Measurements from ENCODE around the gene SYTL3.

Gene SYTL3

GRCh38 chr6:158649289-158650143, at the start of gene SYTL3:
Gene SYTL3, plus strand, starts transcription at chr6:158650054. Its CDS starts 13,215 bp downstream, at chr6:158663269.
- H3F3A ChIP-seq (ENCODE audit: low read depth), result no peaks in the 10 kb centered on the region
- peaks cover 24% of the 10 kb centered on the region for H3K4me1 ChIP-seq (ENCODE audit: insufficient read depth, low read length, poor library complexity, severe bottlenecking)
- TF ChIP-seq EZH2phosphoT487 (IDR thresholded peaks at IDR 0.05; ENCODE audit: borderline replicate concordance), result no peak
- no peak for TF ChIP-seq CTCF (conservative IDR thresholded peaks at IDR 0.05; ENCODE audit: low read length)
- no peaks in the 10 kb centered on the region for H3K36me3 ChIP-seq (ENCODE audit: insufficient read depth, low read length)
- H3K79me2 ChIP-seq (ENCODE audit: insufficient read depth, low read length), result no peaks in the 10 kb centered on the region
- H3K9me2 ChIP-seq (replicated peaks; ENCODE audit: low read depth, low read length), result no peaks in the 10 kb centered on the region
- H3K4me3 ChIP-seq (ENCODE audit: low read length, poor library complexity, severe bottlenecking), result peak within 1 kb of the TSS; percentile 27
- H4K20me1 ChIP-seq (ENCODE audit: insufficient read depth, low read length, poor library complexity, severe bottlenecking), result no peaks in the 10 kb centered on the region
- no peaks in the 10 kb centered on the region for H3K9me3 ChIP-seq (ENCODE audit: insufficient read depth, low read depth, low read length)
- H3K9ac ChIP-seq (ENCODE audit: low read depth, low read length, poor library complexity, severe bottlenecking), result no peak within 1 kb of the TSS
- peak within 1 kb of the TSS; percentile 54 for H3K4me2 ChIP-seq (ENCODE audit: low read depth, low read length, poor library complexity, severe bottlenecking)
- H2AFZ ChIP-seq (ENCODE audit: low read length), result peak within 1 kb of the TSS; percentile 59
- peaks cover 77% of the 10 kb centered on the region for H3K27me3 ChIP-seq (ENCODE audit: insufficient read depth, low read length, poor library complexity, severe bottlenecking)

- no peaks in the 10 kb centered on the region for H3K4me1 ChIP-seq (ENCODE audit: insufficient read depth, low read length, poor library complexity, severe bottlenecking)
- H3K9me3 ChIP-seq (ENCODE audit: insufficient read depth, low read depth, low read length), result no peaks in the 10 kb centered on the region
- H3K4me3 ChIP-seq (ENCODE audit: low read length, poor library complexity, severe bottlenecking), result no peak overlapping the region
- no peaks in the 10 kb centered on the region for H3F3A ChIP-seq (ENCODE audit: low read depth)
- H3K9me2 ChIP-seq (replicated peaks; ENCODE audit: low read depth, low read length), result no peaks in the 10 kb centered on the region
- H3K36me3 ChIP-seq (ENCODE audit: insufficient read depth, low read length), result peaks cover 51% of the 10 kb centered on the region; the same call in 1 of the 2 replicates
- H3K4me2 ChIP-seq (ENCODE audit: low read depth, low read length, poor library complexity, severe bottlenecking), result no peak overlapping the region
- no peaks in the 10 kb centered on the region for H4K20me1 ChIP-seq (ENCODE audit: insufficient read depth, low read length, poor library complexity, severe bottlenecking)
- H3K9ac ChIP-seq (ENCODE audit: low read depth, low read length, poor library complexity, severe bottlenecking), result no peak overlapping the region
- H3K79me2 ChIP-seq (ENCODE audit: insufficient read depth, low read length), result no peaks in the 10 kb centered on the region
- H2AFZ ChIP-seq (ENCODE audit: low read length), result no peak overlapping the region
- no peaks in the 10 kb centered on the region for H3K27me3 ChIP-seq (ENCODE audit: insufficient read depth, low read length, poor library complexity, severe bottlenecking)
- TF ChIP-seq EZH2phosphoT487 (IDR thresholded peaks at IDR 0.05; ENCODE audit: borderline replicate concordance) (no peak), CTCF (conservative IDR thresholded peaks at IDR 0.05; ENCODE audit: low read length) (no peak)
These were observed 46.4 kb upstream of the SYTL3 start for GRCh38 chr6:158603261-158604047.

GRCh38 chr6:158604048-158604406, 45.8 kb upstream of the SYTL3 start:
- H3K4me2 ChIP-seq (ENCODE audit: low read depth, low read length, poor library complexity, severe bottlenecking), result no peak overlapping the region
- H3K9me2 ChIP-seq (replicated peaks; ENCODE audit: low read depth, low read length), result no peaks in the 10 kb centered on the region
- H2AFZ ChIP-seq (ENCODE audit: low read length), result no peak overlapping the region
- H3K79me2 ChIP-seq (ENCODE audit: insufficient read depth, low read length), result no peaks in the 10 kb centered on the region
- peaks cover 54% of the 10 kb centered on the region; the same call in 1 of the 2 replicates for H3K36me3 ChIP-seq (ENCODE audit: insufficient read depth, low read length)
- H3K27me3 ChIP-seq (ENCODE audit: insufficient read depth, low read length, poor library complexity, severe bottlenecking), result no peaks in the 10 kb centered on the region
- no peak overlapping the region for H3K9ac ChIP-seq (ENCODE audit: low read depth, low read length, poor library complexity, severe bottlenecking)
- no peaks in the 10 kb centered on the region for H4K20me1 ChIP-seq (ENCODE audit: insufficient read depth, low read length, poor library complexity, severe bottlenecking)
- no peaks in the 10 kb centered on the region for H3F3A ChIP-seq (ENCODE audit: low read depth)
- no peak overlapping the region for H3K4me3 ChIP-seq (ENCODE audit: low read length, poor library complexity, severe bottlenecking)
- TF ChIP-seq CTCF (conservative IDR thresholded peaks at IDR 0.05; ENCODE audit: low read length) (no peak), EZH2phosphoT487 (IDR thresholded peaks at IDR 0.05; ENCODE audit: borderline replicate concordance) (no peak)
- no peaks in the 10 kb centered on the region for H3K9me3 ChIP-seq (ENCODE audit: insufficient read depth, low read depth, low read length)
- no peaks in the 10 kb centered on the region for H3K4me1 ChIP-seq (ENCODE audit: insufficient read depth, low read length, poor library complexity, severe bottlenecking)
